HCT116 (cell line): ENCODE measurements around the gene HOOK1. TPM values are rescaled to one million over a fixed set of nuclear protein-coding genes. Genes with fewer than 3 reads are reported as not detected.

Experiments
- ATAC-seq: fragments of 200-7000 bp; cut with Tn5 transposase; 2 replicates; pipeline ENCODE4 v1.9.1; 2020; ENCODE audit warnings: mild to moderate bottlenecking, moderate library complexity
- BruUV-seq: library from RNA; stranded (reverse); fragments of 400-500 nt; replicated peaks from 2 replicates; lab custom pipeline; 2021; lab: Mats Ljungman, UMichigan
- CTCF ChIA-PET: fragments of 300-600 bp; sonication (Branson Sonifier 250); formaldehyde crosslinking; loops from one replicate; lab custom pipeline; 2021; ENCODE audit warnings: antibody characterized with exemption; lab: Charles Lee
- POLR2A ChIA-PET: fragments of 300-600, 350-600 bp; sonication (Branson Sonifier 250); formaldehyde crosslinking; loops from one replicate; lab custom pipeline; 2021; ENCODE audit warnings: antibody characterized with exemption; lab: Charles Lee
- RAD21 ChIA-PET, 2 experiments: fragments of 300-600 bp; sonication (Branson Sonifier 250); formaldehyde crosslinking; loops; one replicate each; lab custom pipeline; 2023; ENCODE audit warnings: low total read pairs in 2 of 2; ENCODE audit not compliant: uncharacterized antibody in 2 of 2, unreplicated experiment in 2 of 2, low non-redundant PET in 1 of 2; lab: Charles Lee
- DNase-seq: peaks from one replicate; pipeline ENCODE4 v3.0.0-alpha.2; 2010; ENCODE audit warnings: low read depth, low spot score
- H2AFZ ChIP-seq: fragments of 200-600 bp; shearing (Covaris generic), sonication (generic); 2 replicates; pipeline ENCODE4 v1.6.1; 2017; ENCODE audit warnings: low read depth, mixed run types, mixed read lengths, antibody characterized with exemption, low read length; ENCODE audit not compliant: poor library complexity, severe bottlenecking
- H3K27ac ChIP-seq: 2 replicates; pipeline ENCODE4 v1.5.1; 2012; ENCODE audit warnings: low read depth, low read length
- H3K27me3 ChIP-seq: fragments of 200-600 bp; sonication (generic); 2 replicates; pipeline ENCODE4 v1.6.1; 2016; ENCODE audit warnings: mixed run types, low read length, mixed read lengths; ENCODE audit not compliant: insufficient read depth
- H3K36me3 ChIP-seq, 2 experiments: fragments of 200-500 bp in 1 of 2; fragments of 200-600 bp in 1 of 2; sonication (Bioruptor generic) in 1 of 2; sonication (generic) in 1 of 2; 2 replicates each; pipeline versions ENCODE4 v1.5.1 to v1.6.1; 2014 to 2016; ENCODE audit warnings: low read length in 2 of 2, inconsistent platforms in 1 of 2, mixed read lengths in 1 of 2, mixed run types in 1 of 2; ENCODE audit not compliant: insufficient read depth in 2 of 2, control insufficient read depth in 1 of 2
- H3K4me1 ChIP-seq, 2 experiments: fragments of 200-600 bp in 1 of 2; sonication (generic) in 1 of 2; 2 replicates each; pipeline versions ENCODE4 v1.5.1 to v1.6.1; 2012 to 2017; ENCODE audit warnings: low read length in 2 of 2, inconsistent platforms in 1 of 2, mild to moderate bottlenecking in 1 of 2, mixed read lengths in 1 of 2, mixed run types in 1 of 2, moderate library complexity in 1 of 2; ENCODE audit not compliant: insufficient read depth in 2 of 2, control insufficient read depth in 1 of 2
- H3K4me2 ChIP-seq: fragments of 200-600 bp; sonication (generic); 2 replicates; pipeline ENCODE4 v1.6.1; 2017; ENCODE audit warnings: mixed run types, low read length, mixed read lengths
- H3K4me3 ChIP-seq, 2 experiments: fragments of 200-600 bp in 1 of 2; sonication (generic) in 1 of 2; replicated peaks in 1 of 2; 2 replicates each; pipeline ENCODE4 v1.5.1; 2011 to 2016; ENCODE audit warnings: low read length in 2 of 2, control low read depth in 1 of 2, low read depth in 1 of 2, mild to moderate bottlenecking in 1 of 2, mixed read lengths in 1 of 2, mixed run types in 1 of 2
- H3K79me2 ChIP-seq: fragments of 200-600 bp; sonication (generic); 2 replicates; pipeline ENCODE4 v1.6.1; 2017; ENCODE audit warnings: mild to moderate bottlenecking, mixed run types, low read length, moderate library complexity, mixed read lengths; ENCODE audit not compliant: insufficient read depth
- H3K9ac ChIP-seq: fragments of 200-600 bp; sonication (generic); 2 replicates; pipeline ENCODE4 v1.6.1; 2016; ENCODE audit warnings: low read length, mixed read lengths
- H3K9me2 ChIP-seq: fragments of 200-600 bp; sonication (generic), shearing (Covaris generic); 2 replicates; pipeline ENCODE4 v1.6.1; 2017; ENCODE audit warnings: mixed run types, mild to moderate bottlenecking, moderate library complexity; ENCODE audit not compliant: insufficient read depth
- H3K9me3 ChIP-seq, 2 experiments: fragments of 200-500 bp in 1 of 2; fragments of 200-600 bp in 1 of 2; sonication (Bioruptor generic) in 1 of 2; sonication (generic) in 1 of 2; 2 replicates each; pipeline ENCODE4 v1.6.1; 2014 to 2017; ENCODE audit warnings: low read length in 2 of 2, mixed read lengths in 2 of 2, inconsistent platforms in 1 of 2, low read depth in 1 of 2, mild to moderate bottlenecking in 1 of 2, mixed run types in 1 of 2, moderate library complexity in 1 of 2; ENCODE audit not compliant: control insufficient read depth in 1 of 2, insufficient read depth in 1 of 2
- H4K20me1 ChIP-seq: fragments of 200-600 bp; sonication (generic), shearing (Covaris generic); 2 replicates; pipeline ENCODE4 v1.6.1; 2017; ENCODE audit warnings: mixed run types, mild to moderate bottlenecking, moderate library complexity; ENCODE audit not compliant: insufficient read depth
- CBX3 ChIP-seq: IDR thresholded peaks from 2 replicates; pipeline ENCODE4 v1.6.1; 2012; ENCODE audit warnings: low read depth
- CEBPB ChIP-seq: IDR thresholded peaks from 2 replicates; pipeline ENCODE4 v1.6.1; 2012; ENCODE audit warnings: low read depth
- CTCF ChIP-seq, 3 experiments: fragments of 200-600 bp in 1 of 3; sonication (generic) in 1 of 3; IDR thresholded peaks in 2 of 3; conservative IDR thresholded peaks in 1 of 3; 2 replicates each; pipeline ENCODE4 v1.5.1; 2012 to 2017; ENCODE audit warnings: low read depth in 2 of 3, low read length in 2 of 3, antibody characterized with exemption in 1 of 3, borderline replicate concordance in 1 of 3, control low read depth in 1 of 3, mild to moderate bottlenecking in 1 of 3, mixed read lengths in 1 of 3, mixed run types in 1 of 3, moderate library complexity in 1 of 3; ENCODE audit not compliant: insufficient read depth in 1 of 3
- EZH2 ChIP-seq: fragments of 200-600 bp; sonication (generic); IDR thresholded peaks from 2 replicates; pipeline ENCODE4 v1.6.1; 2017; ENCODE audit warnings: antibody characterized with exemption, mixed run types
- EZH2phosphoT487 ChIP-seq: fragments of 200-600 bp; IDR thresholded peaks from 2 replicates; pipeline ENCODE4 v1.6.1; 2018; ENCODE audit warnings: antibody characterized with exemption, borderline replicate concordance
- FOSL1 ChIP-seq: IDR thresholded peaks from 2 replicates; pipeline ENCODE4 v1.6.1; 2012; ENCODE audit warnings: low read depth
- MAX ChIP-seq: IDR thresholded peaks from 2 replicates; pipeline ENCODE4 v1.6.1; 2012
- POLR2A ChIP-seq: IDR thresholded peaks from 2 replicates; pipeline ENCODE4 v1.7.0; 2011; ENCODE audit warnings: borderline replicate concordance; ENCODE audit not compliant: insufficient read depth, insufficient read length; ENCODE audit errors: extremely low read depth
- RAD21 ChIP-seq: IDR thresholded peaks from 2 replicates; pipeline ENCODE4 v1.6.1; 2012; ENCODE audit warnings: low read depth, mild to moderate bottlenecking
- SIN3A ChIP-seq: IDR thresholded peaks from 2 replicates; pipeline ENCODE4 v1.6.1; 2012; ENCODE audit warnings: low read depth
- SP1 ChIP-seq: IDR thresholded peaks from 2 replicates; pipeline ENCODE4 v1.6.1; 2012; ENCODE audit warnings: low read depth
- TCF7L2 ChIP-seq: IDR thresholded peaks from 2 replicates; pipeline ENCODE4 v1.7.0; 2011; ENCODE audit warnings: borderline replicate concordance, inconsistent platforms; ENCODE audit not compliant: insufficient read depth, insufficient read length; ENCODE audit errors: extremely low read depth
- YY1 ChIP-seq: IDR thresholded peaks from 2 replicates; pipeline ENCODE4 v1.6.1; 2011; ENCODE audit warnings: low read length, low read depth, moderate library complexity, mild to moderate bottlenecking; ENCODE audit not compliant: insufficient replicate concordance; ENCODE audit errors: extremely low read depth
- ZNF274 ChIP-seq: fragments of 200-500 bp; sonication (Bioruptor generic); IDR thresholded peaks from 2 replicates; pipeline ENCODE4 v1.6.1; 2014; ENCODE audit warnings: mild to moderate bottlenecking, low read depth, low read length, inconsistent platforms
- intact Hi-C: fragments of 100-400 bp; cut with micrococcal nuclease; formaldehyde crosslinking; loops from 2 replicates; pipeline ENCODE4 v1.10.0; 2022
- total RNA-seq: library from RNA; stranded (reverse); gene quantifications from one replicate; pipeline ENCODE4 v1.2.1, GENCODE V29; 2021; ENCODE audit not compliant: unreplicated experiment
- TF ChIP-seq, protein P1 (sequence below): IDR thresholded peaks from 2 replicates; pipeline ENCODE4 v1.6.1; 2011; ENCODE audit warnings: mild to moderate bottlenecking, low read length, moderate library complexity; ENCODE audit not compliant: insufficient replicate concordance; ENCODE audit errors: extremely low read depth
- TF ChIP-seq, protein P2 (sequence below): IDR thresholded peaks from 2 replicates; pipeline ENCODE4 v1.6.1; 2012
- TF ChIP-seq, protein P3 (sequence below): IDR thresholded peaks from 2 replicates; pipeline ENCODE4 v1.6.1; 2012; ENCODE audit warnings: low read depth

HOOK1 gene
- total RNA-seq, 1 experiment from 2014 or later = 30.9 TPM

- TF ChIP-seq, protein P1, sequence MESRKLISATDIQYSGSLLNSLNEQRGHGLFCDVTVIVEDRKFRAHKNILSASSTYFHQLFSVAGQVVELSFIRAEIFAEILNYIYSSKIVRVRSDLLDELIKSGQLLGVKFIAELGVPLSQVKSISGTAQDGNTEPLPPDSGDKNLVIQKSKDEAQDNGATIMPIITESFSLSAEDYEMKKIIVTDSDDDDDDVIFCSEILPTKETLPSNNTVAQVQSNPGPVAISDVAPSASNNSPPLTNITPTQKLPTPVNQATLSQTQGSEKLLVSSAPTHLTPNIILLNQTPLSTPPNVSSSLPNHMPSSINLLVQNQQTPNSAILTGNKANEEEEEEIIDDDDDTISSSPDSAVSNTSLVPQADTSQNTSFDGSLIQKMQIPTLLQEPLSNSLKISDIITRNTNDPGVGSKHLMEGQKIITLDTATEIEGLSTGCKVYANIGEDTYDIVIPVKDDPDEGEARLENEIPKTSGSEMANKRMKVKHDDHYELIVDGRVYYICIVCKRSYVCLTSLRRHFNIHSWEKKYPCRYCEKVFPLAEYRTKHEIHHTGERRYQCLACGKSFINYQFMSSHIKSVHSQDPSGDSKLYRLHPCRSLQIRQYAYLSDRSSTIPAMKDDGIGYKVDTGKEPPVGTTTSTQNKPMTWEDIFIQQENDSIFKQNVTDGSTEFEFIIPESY = no peak
Observed at GRCh38 chr1:59857679-59858354, 43.1 kb downstream of the HOOK1 start (continued).

GRCh38 chr1:59866462-59866861 lies 51.7 kb downstream of the HOOK1 start:
- Histone ChIP-seq H2AFZ (no peak overlapping the region), H3K9me3 (no peaks in the 10 kb centered on the region), H3K27ac (no peak overlapping the region), H3K27me3 (no peaks in the 10 kb centered on the region), H3K4me1 (no peaks in the 10 kb centered on the region), H3K4me3 (no peak overlapping the region), H3K4me2 (no peak overlapping the region), H3K9ac (no peak overlapping the region), H4K20me1 (no peaks in the 10 kb centered on the region), H3K9me2 (no peaks in the 10 kb centered on the region), H3K36me3 (peaks cover 9 to 14% of the 10 kb centered on the region in 2 experiments; a peak in 3 of 4 replicates), H3K79me2 (no peaks in the 10 kb centered on the region)
- ChIA-PET CTCF (no interaction called here), POLR2A (no interaction called here), RAD21 (no interaction called here)
- intact Hi-C loops = no loop called here
- DNase-seq (no peak), ATAC-seq (no peak)
- TF ChIP-seq TCF7L2 = no peak
- TF ChIP-seq, protein P2, sequence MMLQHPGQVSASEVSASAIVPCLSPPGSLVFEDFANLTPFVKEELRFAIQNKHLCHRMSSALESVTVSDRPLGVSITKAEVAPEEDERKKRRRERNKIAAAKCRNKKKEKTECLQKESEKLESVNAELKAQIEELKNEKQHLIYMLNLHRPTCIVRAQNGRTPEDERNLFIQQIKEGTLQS = no peak
- TF ChIP-seq EZH2phosphoT487 = no peak
- TF ChIP-seq, protein P3, sequence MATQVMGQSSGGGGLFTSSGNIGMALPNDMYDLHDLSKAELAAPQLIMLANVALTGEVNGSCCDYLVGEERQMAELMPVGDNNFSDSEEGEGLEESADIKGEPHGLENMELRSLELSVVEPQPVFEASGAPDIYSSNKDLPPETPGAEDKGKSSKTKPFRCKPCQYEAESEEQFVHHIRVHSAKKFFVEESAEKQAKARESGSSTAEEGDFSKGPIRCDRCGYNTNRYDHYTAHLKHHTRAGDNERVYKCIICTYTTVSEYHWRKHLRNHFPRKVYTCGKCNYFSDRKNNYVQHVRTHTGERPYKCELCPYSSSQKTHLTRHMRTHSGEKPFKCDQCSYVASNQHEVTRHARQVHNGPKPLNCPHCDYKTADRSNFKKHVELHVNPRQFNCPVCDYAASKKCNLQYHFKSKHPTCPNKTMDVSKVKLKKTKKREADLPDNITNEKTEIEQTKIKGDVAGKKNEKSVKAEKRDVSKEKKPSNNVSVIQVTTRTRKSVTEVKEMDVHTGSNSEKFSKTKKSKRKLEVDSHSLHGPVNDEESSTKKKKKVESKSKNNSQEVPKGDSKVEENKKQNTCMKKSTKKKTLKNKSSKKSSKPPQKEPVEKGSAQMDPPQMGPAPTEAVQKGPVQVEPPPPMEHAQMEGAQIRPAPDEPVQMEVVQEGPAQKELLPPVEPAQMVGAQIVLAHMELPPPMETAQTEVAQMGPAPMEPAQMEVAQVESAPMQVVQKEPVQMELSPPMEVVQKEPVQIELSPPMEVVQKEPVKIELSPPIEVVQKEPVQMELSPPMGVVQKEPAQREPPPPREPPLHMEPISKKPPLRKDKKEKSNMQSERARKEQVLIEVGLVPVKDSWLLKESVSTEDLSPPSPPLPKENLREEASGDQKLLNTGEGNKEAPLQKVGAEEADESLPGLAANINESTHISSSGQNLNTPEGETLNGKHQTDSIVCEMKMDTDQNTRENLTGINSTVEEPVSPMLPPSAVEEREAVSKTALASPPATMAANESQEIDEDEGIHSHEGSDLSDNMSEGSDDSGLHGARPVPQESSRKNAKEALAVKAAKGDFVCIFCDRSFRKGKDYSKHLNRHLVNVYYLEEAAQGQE = no peak
- TF ChIP-seq SP1 = no peak
- TF ChIP-seq ZNF274 = no peak
- TF ChIP-seq RAD21 = no peak
- TF ChIP-seq CTCF (IDR thresholded peaks at IDR 0.05 in 2 of 3, conservative IDR thresholded peaks at IDR 0.05 in 1 of 3; ENCODE audit: borderline replicate concordance in 1 of 3, insufficient read depth in 1 of 3, low read depth in 2 of 3, low read length in 2 of 3) = no peak
- TF ChIP-seq CBX3 = no peak
- TF ChIP-seq POLR2A = no peak
- no peak for TF ChIP-seq EZH2
- no peak for TF ChIP-seq FOSL1
- TF ChIP-seq YY1 = no peak
- no peak for TF ChIP-seq SIN3A
- TF ChIP-seq MAX = no peak
- TF ChIP-seq CEBPB = no peak
- no TSS peak for BruUV-seq
